Fibroblast of mammary gland (primary cell): ENCODE measurements around the gene GUCY1B1.

Source experiments
- DNase-seq: peaks from one replicate; pipeline ENCODE4 v3.0.0-alpha.2; 2010; ENCODE audit warnings: low read depth
- H3K4me3 ChIP-seq: 2 replicates; pipeline ENCODE4 v1.5.1; 2011; ENCODE audit warnings: low read depth, mild to moderate bottlenecking, low read length, moderate library complexity; ENCODE audit not compliant: control insufficient read depth
- CTCF ChIP-seq: conservative IDR thresholded peaks from 2 replicates; pipeline ENCODE4 v1.5.1; 2011; ENCODE audit warnings: low read depth, low read length, inconsistent platforms; ENCODE audit not compliant: control insufficient read depth, insufficient read depth

Gene GUCY1B1

GRCh38 chr4:155774033-155774432 lies 15.2 kb downstream of the GUCY1B1 start:
- TF ChIP-seq CTCF: no peak
- H3K4me3 ChIP-seq: no peak overlapping the region
- no peak for DNase-seq

GRCh38 chr4:155777971-155778735 lies 19.3 kb downstream of the GUCY1B1 start:
- no peak overlapping the region for H3K4me3 ChIP-seq
- peak; percentile 31 for DNase-seq
- no peak for TF ChIP-seq CTCF

- TF ChIP-seq CTCF: no peak
- DNase-seq: peak; percentile 42
- no peak overlapping the region for H3K4me3 ChIP-seq
Observed at GRCh38 chr4:155780775-155781174, 22.0 kb downstream of the GUCY1B1 start.

GRCh38 chr4:155781249-155781831 lies 22.5 kb downstream of the GUCY1B1 start:
- TF ChIP-seq CTCF: no peak
- no peak for DNase-seq
- H3K4me3 ChIP-seq: no peak overlapping the region

- TF ChIP-seq CTCF: no peak
- no peak for DNase-seq
Observed at GRCh38 chr4:155784637-155785036, 25.8 kb downstream of the GUCY1B1 start.

GRCh38 chr4:155785828-155786227 lies 27.0 kb downstream of the GUCY1B1 start:
- no peak for TF ChIP-seq CTCF
- no peak overlapping the region for H3K4me3 ChIP-seq
- no peak for DNase-seq

More at GRCh38 chr4:155784637-155785036, 25.8 kb downstream of the GUCY1B1 start:
- no peak overlapping the region for H3K4me3 ChIP-seq
